DMS114 treated with DMSO at 0.1 percent for 48 hours (cell line): Measurements from ENCODE around the gene CAMTA1.

ENCODE experiments used
- DNase-seq: peaks from one replicate; lab custom pipeline; 2025; ENCODE audit not compliant: unreplicated experiment; lab: John Stamatoyannopoulos, UW

CAMTA1 gene

DNA sequence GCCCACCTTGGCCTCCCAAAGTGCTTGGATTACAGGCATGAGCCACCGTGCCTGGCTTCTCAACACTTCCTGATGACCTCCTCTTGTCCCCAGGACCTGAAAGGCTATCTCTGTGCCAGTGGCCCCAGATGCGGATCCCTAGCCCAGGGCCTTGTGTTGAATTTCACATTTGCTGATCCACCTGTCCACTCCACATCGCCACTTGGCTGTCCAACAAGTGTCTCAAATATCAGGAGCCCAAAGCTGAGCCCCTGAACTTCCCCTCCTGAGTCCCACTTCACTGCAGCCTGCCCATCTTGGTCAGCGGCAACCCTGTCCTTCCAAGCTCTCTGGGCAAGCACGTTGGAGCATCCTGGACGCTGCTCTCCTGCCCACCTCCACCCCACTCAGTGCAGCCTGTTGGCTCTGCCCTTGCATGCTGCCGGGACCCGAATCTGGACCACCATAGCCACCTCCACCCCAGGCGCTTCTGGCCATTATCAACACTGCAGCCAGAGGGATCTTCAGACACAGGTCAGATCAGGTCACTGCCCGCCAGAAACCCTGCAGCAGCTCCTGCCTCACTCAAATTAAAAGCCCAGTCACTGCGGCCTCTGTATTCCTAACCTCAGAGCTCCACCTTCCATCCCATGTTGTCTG, 633.3 kb downstream of the CAMTA1 start:
- no peak for DNase-seq

GRCh38 chr1:7420098-7420445, 634.8 kb downstream of the CAMTA1 start:
- DNase-seq, result no peak

GRCh38 chr1:7420470-7421100, 635.3 kb downstream of the CAMTA1 start:
- DNase-seq, result no peak

DNA sequence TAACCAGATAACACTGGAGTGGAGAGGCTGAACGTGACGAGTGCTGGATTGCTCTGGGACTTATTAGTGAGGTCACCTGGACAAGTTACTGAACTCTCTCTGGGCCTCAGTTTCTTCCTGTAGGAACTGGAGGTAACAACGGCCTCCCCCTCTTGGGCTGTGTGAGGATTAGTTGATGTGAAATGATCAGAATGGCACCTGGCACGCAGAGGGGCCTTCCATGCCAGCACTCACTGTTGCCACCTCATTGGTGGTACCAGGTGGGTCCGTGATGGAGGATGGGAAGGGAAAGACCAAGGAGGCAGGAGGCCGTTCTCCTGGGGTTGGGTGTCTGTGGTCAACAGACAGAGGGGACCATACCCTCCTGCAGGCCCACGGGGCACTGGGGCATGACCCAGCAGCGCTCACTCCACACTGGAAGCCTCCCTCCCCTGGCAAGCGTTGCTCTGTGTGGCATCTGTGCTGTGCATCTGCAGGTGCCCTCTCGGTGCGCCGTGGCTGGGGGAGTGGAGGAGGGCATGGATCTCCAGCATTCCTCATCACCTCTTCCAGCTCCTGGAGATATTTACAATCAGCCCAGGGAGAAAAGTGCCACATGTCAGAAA, 636.3 kb downstream of the CAMTA1 start:
- DNase-seq, result no peak

GRCh38 chr1:7422081-7422480, 636.8 kb downstream of the CAMTA1 start:
- DNase-seq, result no peak

DNA sequence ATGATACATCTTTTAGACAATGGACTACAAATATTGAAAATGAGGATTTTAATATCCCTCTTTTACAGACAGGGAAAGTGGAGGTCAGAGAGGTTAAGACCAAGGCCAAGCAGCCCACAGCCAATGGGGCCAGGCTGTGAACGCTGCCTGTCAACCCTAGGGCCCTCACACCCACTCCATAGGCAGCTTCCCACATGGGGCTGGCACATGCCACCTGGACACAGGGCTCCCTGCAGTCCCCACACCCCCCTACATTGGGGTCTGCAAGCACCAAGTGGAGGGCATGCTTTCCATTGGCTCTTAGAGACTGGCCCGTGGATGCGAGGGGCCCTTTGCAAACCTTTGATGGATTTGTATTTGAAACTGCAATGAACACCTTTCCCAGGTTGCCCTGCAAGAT, 637.3 kb downstream of the CAMTA1 start:
- DNase-seq, result no peak

DNA sequence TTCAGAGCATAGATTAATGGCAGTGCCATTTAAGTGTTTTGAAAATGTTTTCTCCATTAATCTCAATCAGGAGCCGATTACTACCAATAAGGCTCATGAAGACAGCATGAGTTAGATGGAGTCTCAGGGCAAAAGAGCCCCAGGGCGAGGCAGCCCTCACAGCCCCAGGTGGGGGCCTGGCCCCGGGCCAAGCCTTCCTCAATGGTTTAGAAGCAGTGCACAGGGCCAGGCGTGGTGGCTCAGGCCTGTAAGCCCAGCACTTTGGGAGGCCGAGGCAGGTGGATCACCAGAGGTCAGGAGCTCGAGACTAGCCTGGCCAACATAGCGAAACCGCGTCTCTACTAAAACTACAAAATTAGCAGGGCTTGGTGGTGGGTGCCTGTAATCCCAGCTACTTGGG, 637.7 kb downstream of the CAMTA1 start:
- DNase-seq, result no peak

DNA sequence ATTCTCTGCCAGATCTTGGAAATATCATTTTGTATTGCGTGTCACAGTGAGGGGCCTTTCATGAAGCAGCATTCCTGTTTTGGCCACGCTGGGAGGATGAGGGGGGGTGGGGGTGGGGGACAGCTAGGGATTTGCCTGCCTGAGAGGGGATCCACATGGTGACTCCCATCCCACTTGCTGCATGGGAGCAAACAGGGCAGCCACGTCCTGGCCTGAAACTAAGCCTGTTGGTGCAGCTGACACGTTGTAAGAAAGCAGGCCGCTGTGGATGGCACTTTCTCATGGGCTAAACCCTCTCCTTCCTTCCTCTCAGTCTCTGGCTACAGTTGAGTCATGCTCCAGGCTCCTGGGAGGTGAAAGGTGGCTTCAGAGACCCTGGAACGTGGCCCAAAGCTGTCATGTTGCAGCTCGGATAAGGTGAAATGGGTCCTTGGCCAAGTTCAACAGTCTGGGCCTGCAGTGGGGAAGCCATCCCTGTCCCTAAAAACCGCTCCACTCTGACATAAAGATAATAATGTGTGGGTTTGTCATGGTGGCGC, 639.2 kb downstream of the CAMTA1 start:
- no peak for DNase-seq

DNA sequence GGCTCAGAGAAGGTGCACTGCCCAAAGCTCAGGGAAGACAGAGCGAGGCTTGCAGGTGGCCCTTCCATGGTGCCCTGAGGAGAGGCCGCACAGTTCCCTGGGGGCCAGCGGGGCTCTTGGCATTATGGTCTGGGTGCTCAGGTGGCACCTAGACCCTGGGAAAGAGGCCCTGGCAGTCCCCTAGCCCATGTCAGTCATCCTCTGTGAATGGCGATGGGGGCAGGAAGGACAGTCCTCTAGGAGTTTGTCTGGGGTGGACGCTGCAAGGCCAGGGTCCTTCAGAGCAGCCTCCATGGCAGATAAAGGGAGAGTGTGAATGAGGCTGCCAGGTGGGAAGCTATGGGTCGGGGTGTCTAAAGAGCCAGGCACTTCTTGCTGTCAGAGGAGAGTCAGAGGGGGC, 640.0 kb downstream of the CAMTA1 start:
- DNase-seq, result no peak

DNA sequence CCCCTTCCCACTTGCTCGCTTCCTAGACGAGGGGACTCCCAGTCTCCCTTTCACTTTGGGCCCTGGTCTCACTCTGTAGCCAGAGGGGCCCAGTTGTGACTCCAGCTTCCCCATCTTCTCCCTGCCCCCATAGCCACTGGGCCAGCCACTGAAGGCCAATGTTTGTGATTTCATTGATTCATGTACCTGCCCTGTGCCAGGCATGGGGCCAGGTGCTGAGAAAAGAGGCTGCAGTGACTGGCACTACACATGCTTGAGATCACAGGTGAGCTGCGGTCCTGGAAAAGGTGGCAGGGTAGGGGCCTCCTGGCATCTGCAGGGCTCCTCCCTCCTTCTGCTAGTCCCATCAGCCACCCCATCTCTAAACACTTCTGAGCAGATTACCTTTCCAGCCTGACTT, 640.5 kb downstream of the CAMTA1 start:
- DNase-seq, result no peak

DNA sequence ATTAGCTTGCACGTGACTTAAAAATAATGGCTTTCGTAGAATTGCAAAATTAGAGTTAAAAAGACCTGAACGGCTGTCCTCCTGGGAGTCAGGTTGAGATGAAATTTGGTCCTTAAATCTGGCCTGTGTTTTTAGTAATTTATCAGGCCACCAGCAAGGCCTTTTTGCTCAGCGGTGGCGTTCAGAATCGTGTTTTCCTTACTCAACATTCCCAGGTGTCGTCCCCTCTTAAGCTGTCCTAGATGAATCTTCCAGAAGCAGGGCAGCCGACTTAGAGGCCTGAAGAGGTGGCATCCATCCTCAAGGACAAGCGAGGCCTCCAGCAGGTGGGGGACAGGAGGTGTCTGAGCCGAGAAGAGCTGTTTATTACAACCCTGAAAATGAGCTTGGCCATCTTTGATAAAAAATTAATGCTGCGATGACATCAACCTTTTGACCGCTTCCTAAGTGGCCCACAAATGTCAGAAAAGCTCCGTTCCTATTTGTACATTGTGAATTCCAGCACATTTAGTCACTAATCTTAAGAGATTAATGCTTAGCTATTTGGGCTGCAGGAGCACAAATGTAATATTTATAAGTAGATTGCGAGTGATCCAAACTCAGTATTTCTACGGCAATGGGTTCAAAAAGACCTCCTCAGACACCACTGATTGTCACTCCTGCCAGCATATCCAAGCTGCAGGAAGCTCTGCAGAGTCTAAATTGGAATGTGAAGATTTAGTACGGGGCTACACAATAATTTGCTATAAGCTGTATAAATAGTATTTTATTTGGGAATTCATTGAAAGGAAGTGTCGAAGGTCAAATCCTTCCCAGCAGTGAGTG, 641.7 kb downstream of the CAMTA1 start:
- DNase-seq, result no peak

DNA sequence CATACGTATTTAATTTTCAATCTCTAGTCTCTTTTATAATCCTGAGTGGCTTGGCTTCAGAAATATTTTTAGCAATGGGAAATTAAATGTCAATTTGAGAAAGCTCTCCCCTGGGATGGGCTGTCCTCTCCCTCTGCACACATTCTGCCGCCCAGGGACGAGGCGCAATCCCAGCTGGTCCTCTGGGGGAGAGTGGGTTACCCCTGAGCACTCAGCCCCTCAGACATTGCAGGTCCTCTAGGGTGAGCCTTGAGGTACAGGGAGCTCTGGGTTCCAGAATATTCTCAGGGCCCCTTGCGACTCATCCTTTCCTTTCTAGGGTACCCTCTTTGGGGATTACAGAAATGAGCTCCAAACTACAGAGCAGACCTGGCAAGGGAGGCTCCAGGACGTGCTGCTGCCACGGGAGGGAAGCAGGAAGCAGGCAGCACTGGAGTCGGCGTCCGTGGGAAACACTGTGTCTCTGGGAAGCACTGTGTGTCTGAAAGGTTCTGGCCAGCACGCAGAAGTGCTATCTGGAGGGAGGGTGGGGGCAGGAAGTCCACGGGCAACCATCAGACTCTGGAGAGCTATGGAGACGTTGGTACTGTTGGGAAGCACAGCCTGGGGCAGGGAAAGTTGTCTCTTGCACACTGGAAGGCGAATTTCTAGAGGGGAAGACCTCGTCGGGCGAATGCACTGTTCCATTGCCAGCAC, 642.5 kb downstream of the CAMTA1 start:
- no peak for DNase-seq

- no peak for DNase-seq
Observed at GRCh38 chr1:7429290-7429689, 644.0 kb downstream of the CAMTA1 start.

DNA sequence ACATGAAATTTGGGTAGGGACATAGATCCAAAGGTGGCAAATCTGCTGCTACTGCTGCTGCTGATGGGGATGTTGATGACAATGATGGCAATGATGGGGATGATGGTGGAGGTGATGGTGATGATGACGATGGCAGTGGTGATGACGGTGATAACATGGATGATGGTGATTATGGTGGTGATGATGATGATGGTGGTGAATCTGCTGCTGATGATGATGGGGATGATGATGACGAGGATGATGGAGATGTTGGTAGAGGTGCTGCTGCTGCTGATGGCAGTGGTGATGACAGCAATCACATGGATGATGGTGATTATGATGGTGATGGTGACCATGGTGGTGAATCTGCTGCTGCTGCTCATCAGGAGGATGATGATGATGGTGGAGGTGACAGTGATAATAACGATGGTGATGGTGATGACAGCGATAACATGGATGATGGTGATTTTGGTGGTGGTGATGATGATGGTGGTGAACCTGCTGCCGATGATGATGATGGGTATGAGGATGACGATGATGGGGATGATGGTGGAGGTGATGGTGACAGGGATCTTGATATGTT, 644.9 kb downstream of the CAMTA1 start:
- no peak for DNase-seq

DNA sequence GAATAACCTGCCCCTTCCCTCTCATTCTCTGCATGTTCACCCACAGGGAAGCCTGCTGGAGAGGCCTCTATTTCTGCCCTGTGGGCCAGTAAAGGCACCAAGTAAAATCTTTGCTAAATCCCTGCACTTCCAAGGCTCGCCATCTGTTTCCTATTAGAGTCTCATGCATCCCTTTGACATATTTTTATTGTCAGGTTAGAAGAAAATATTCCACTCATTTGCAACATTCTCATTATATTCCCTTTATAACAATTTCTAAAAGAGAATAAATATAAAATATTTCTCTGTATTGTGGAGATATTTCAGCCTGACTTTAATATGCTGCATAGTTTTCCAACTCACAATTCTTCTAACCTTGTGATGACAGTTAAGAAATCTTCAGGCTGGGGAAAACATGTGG, 645.4 kb downstream of the CAMTA1 start:
- no peak for DNase-seq

- DNase-seq, result no peak
Observed at GRCh38 chr1:7432102-7432899, 647.0 kb downstream of the CAMTA1 start.

DNA sequence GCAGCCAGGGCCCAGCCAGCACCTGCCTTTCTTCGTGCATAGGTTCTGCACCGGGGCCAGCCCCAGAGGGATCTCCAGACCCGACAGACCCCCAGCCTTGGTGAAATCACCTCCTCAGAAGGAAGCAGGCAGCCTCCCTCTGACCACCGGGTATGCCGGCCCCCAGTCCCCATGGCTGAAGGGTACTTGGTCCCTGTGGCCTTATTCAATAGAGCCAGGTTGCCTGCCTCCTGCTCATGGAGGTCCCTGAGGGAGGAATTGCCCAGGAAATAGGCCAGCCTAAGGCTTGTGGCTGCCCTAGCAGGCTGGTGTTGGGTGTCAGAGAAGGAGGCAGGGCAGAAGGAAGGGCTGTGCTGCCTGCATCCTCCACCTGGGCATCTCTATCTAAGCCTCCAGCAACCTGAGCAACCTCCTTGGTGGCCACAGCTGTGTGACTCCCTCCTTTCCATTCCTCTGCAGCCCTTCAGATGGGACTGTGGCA, 647.7 kb downstream of the CAMTA1 start:
- DNase-seq, result no peak

GRCh38 chr1:7434566-7434965, 649.3 kb downstream of the CAMTA1 start:
- DNase-seq, result no peak

- DNase-seq, result no peak
Observed at GRCh38 chr1:7435276-7436055, 650.2 kb downstream of the CAMTA1 start.
